ENCODE data around the gene BBS2.

DNA sequence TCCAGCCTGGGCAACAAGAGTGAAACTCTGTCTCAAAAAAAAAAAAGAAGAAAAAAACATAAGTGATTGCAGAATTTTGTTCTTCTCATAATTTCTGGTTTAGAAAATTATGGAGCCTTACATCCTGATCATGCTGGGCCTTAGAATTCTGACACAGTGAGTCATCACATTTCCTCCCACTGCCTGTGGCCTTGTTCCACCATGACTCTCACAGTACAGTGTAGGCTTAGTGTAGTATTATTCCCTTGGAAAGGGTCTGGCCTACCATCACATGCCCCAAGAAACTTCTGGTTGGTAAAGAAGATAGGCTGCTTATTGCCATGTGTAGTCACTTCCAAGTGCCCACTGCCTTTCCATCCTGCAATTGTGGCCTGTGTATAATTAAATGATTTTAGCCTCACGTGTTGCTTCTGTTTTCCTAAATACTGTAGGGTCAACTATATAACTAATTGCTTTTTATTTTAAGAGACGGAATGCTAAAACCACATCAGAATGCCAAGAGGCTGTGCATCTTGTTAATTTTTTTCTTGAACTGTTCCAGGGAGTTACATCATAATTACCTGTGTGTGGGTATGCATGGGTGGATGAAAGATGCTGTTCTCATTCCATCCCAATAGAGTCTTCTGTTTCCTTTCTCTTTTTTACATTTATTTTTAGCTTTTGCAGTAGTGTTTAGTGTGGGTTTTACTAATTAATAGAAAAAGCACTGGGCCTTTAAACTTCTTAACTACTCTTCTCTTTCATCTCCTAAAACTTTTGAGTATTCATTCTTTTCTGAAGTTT, 42.5 kb downstream of the BBS2 start:
- TF ChIP-seq, protein P1, sequence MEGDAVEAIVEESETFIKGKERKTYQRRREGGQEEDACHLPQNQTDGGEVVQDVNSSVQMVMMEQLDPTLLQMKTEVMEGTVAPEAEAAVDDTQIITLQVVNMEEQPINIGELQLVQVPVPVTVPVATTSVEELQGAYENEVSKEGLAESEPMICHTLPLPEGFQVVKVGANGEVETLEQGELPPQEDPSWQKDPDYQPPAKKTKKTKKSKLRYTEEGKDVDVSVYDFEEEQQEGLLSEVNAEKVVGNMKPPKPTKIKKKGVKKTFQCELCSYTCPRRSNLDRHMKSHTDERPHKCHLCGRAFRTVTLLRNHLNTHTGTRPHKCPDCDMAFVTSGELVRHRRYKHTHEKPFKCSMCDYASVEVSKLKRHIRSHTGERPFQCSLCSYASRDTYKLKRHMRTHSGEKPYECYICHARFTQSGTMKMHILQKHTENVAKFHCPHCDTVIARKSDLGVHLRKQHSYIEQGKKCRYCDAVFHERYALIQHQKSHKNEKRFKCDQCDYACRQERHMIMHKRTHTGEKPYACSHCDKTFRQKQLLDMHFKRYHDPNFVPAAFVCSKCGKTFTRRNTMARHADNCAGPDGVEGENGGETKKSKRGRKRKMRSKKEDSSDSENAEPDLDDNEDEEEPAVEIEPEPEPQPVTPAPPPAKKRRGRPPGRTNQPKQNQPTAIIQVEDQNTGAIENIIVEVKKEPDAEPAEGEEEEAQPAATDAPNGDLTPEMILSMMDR (IDR thresholded peaks at IDR 0.05; ENCODE audit: poor library complexity) = no peak
- TF ChIP-seq EZH2 (IDR thresholded peaks at IDR 0.05; ENCODE audit: borderline replicate concordance) (no peak), EZH2phosphoT487 (IDR thresholded peaks at IDR 0.05; ENCODE audit: low read depth, severe bottlenecking, unreplicated experiment) (no peak)

Data from hepatocyte (in vitro differentiated cells).